ENCODE data around the gene CSTPP1. TPM values are rescaled to one million over a fixed set of nuclear protein-coding genes. Genes with fewer than 3 reads are reported as not detected.

CSTPP1 gene
- total and polyA plus RNA-seq, 2 of the 8 experiments (the other 6 are each of a cell fraction or from before 2014, with no cell fraction given) = 24.2 to 28.7 TPM

DNA sequence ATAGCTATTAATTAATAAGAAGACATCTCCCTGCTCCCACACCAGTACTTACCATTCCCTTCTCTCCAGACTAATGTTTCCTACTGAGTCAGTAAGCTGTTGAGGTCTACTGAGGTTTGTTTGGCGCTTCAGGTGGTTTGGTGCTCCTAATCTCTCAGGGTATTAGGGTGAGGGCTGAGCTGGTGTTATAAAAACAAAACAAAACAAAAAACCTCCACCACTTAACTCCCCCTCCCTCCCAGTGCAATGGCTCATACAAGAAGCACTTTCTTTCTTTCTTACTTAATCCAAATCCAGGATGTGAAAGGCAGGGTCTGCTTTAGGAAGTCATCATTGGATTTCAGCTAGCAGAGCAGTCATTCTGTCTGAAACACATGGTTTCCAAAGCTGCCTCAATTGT lies 15.3 kb downstream of the CSTPP1 start (continued):
- TF ChIP-seq TAF1 (IDR thresholded peaks at IDR 0.05; ENCODE audit: low read depth, low read length) = no peak
